HEK293T (cell line): ENCODE results near the gene SNX32.

Experiments
- CTCF ChIA-PET: fragments of 350-600 bp; formaldehyde crosslinking; extraction: SDS; loops from one replicate; lab custom pipeline; 2021; ENCODE audit warnings: antibody characterized with exemption, inconsistent platforms; lab: Yijun Ruan, JAX
- POLR2A ChIA-PET: fragments of 350-600 bp; formaldehyde crosslinking; extraction: SDS; loops from one replicate; lab custom pipeline; 2020; ENCODE audit warnings: antibody characterized with exemption, inconsistent platforms; lab: Yijun Ruan, JAX
- DNase-seq: peaks from one replicate; pipeline ENCODE4 v3.0.0; 2012; ENCODE audit warnings: mixed read lengths; ENCODE audit errors: extremely low spot score
- ARNT ChIP-seq: fragments of 450-650 bp; IDR thresholded peaks from 2 replicates; pipeline ENCODE4 v1.6.1; 2017; ENCODE audit warnings: mild to moderate bottlenecking
- BHLHE40 ChIP-seq: fragments of 450-650 bp; IDR thresholded peaks from 2 replicates; pipeline ENCODE4 v1.6.1; 2016; ENCODE audit warnings: mild to moderate bottlenecking, moderate library complexity, borderline replicate concordance
- CTBP1 ChIP-seq: fragments of 450-650 bp; IDR thresholded peaks from 2 replicates; pipeline ENCODE4 v1.6.1; 2016; ENCODE audit warnings: borderline replicate concordance
- ELF4 ChIP-seq: fragments of 450-650 bp; IDR thresholded peaks from 2 replicates; pipeline ENCODE4 v1.6.1; 2017; ENCODE audit warnings: antibody characterized with exemption
- FOXA1 ChIP-seq: fragments of 450-650 bp; IDR thresholded peaks from 2 replicates; pipeline ENCODE4 v1.6.1; 2016; ENCODE audit warnings: mild to moderate bottlenecking
- FOXK2 ChIP-seq: fragments of 450-650 bp; IDR thresholded peaks from 2 replicates; pipeline ENCODE4 v1.6.1; 2016; ENCODE audit warnings: mild to moderate bottlenecking
- FOXM1 ChIP-seq: fragments of 450-650 bp; IDR thresholded peaks from 2 replicates; pipeline ENCODE4 v1.6.1; 2017; ENCODE audit warnings: mild to moderate bottlenecking, borderline replicate concordance
- HDGF ChIP-seq: fragments of 450-650 bp; IDR thresholded peaks from 2 replicates; pipeline ENCODE4 v1.6.1; 2017; ENCODE audit warnings: antibody characterized with exemption, borderline replicate concordance
- L3MBTL2 ChIP-seq: fragments of 450-650 bp; conservative IDR thresholded peaks from 2 replicates; pipeline ENCODE4 v1.6.1; 2016; ENCODE audit warnings: mild to moderate bottlenecking
- LEF1 ChIP-seq: fragments of 450-650 bp; IDR thresholded peaks from 2 replicates; pipeline ENCODE4 v1.6.1; 2017; ENCODE audit warnings: mild to moderate bottlenecking, borderline replicate concordance
- NFRKB ChIP-seq: fragments of 450-650 bp; IDR thresholded peaks from 2 replicates; pipeline ENCODE4 v1.6.1; 2016; ENCODE audit warnings: mild to moderate bottlenecking, moderate library complexity
- SP1 ChIP-seq: fragments of 450-650 bp; IDR thresholded peaks from 2 replicates; pipeline ENCODE4 v1.6.1; 2017
- SUZ12 ChIP-seq: fragments of 450-650 bp; IDR thresholded peaks from 2 replicates; pipeline ENCODE4 v1.6.1; 2016; ENCODE audit warnings: mild to moderate bottlenecking
- TARDBP ChIP-seq: fragments of 450-650 bp; IDR thresholded peaks from 2 replicates; pipeline ENCODE4 v1.6.1; 2016
- ZNF384 ChIP-seq: fragments of 450-650 bp; IDR thresholded peaks from 2 replicates; pipeline ENCODE4 v1.6.1; 2016
- TF ChIP-seq, protein P1 (sequence below): fragments of 450-650 bp; IDR thresholded peaks from 2 replicates; pipeline ENCODE4 v1.6.1; 2016

The SNX32 gene

DNA sequence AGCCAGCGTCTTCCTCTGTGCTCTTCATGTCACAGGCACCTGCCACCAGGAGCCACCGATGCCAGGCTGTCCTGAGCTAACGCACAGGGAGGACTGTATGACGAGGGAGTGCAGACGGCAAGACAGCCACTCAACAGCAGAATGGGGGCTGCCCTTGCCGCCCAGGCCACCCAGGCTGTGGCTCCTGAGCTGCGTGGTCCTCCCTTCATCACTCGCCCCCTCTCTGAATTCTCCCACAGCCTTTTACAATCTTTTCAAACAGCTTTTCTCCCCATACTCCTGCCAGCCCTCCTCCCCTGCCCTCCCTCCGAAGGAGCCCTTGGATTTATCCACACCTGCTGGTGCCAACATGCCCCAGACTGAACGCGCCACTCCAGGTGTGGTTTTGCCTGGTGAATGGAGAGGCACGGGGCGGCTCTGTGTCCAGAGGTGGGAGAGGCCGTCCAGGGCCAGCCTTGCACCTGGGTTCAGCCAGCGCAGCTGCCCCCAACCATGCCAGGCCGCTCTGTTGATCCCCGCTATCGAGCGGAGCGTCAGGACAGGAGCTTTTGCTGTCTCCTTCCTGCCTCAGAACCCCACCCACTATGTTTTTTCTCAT, 24.9 kb upstream of the SNX32 start:
- CTCF ChIA-PET: interaction anchor here (0.9 to 3.6 kb wide), 2 partner anchors 10 to 29 kb away, joined by 3 to 10 read pairs; no protein-coding TSS in a partner anchor
- TF ChIP-seq ZNF384 (no peak), SUZ12 (no peak), TARDBP (no peak), L3MBTL2 (no peak), ARNT (no peak), FOXA1 (no peak), SP1 (no peak), BHLHE40 (no peak), FOXM1 (no peak), CTBP1 (no peak), LEF1 (no peak), NFRKB (no peak), ELF4 (no peak)
- TF ChIP-seq, protein P1, sequence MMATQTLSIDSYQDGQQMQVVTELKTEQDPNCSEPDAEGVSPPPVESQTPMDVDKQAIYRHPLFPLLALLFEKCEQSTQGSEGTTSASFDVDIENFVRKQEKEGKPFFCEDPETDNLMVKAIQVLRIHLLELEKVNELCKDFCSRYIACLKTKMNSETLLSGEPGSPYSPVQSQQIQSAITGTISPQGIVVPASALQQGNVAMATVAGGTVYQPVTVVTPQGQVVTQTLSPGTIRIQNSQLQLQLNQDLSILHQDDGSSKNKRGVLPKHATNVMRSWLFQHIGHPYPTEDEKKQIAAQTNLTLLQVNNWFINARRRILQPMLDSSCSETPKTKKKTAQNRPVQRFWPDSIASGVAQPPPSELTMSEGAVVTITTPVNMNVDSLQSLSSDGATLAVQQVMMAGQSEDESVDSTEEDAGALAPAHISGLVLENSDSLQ: no peak
- DNase-seq: no peak
- POLR2A ChIA-PET: interaction anchor here (0.7 to 1.5 kb wide), 3 partner anchors 10 to 243 kb away, joined by 3 to 6 read pairs (median 3); partner anchors contain the start of genes RELA and SF3B2

DNA sequence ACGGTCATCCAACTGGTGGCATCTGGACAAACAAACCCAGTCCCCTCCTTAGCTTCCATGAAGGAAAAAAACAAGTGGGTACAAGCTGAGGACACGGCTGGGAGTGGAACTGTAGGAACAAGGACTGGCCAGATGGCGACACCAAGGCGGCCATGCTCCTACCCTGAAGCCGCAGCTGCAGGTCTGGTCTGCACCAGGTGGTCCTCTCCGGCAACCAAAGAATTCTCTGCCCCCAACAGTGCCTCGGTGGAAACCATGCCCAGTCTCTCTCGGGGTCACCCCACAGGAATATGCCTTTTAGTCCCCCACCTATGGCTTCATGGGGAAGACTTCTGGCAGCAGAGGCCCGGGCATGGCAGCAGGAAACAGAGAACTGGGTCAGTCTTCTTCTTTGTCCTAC, 24.3 kb upstream of the SNX32 start:
- no peak for DNase-seq
- TF ChIP-seq TARDBP (no peak), CTBP1 (no peak), BHLHE40 (no peak), FOXK2 (no peak), FOXA1 (no peak), LEF1 (no peak), L3MBTL2 (no peak), ELF4 (no peak), HDGF (no peak), SP1 (no peak), ZNF384 (no peak), ARNT (no peak), SUZ12 (no peak), NFRKB (no peak), FOXM1 (no peak)
- TF ChIP-seq, protein P1: no peak
- ChIA-PET CTCF (interaction anchor here (0.6 to 3.6 kb wide), 2 partner anchors 30 to 189 kb away, joined by 3 to 10 read pairs; no protein-coding TSS in a partner anchor), POLR2A (interaction anchor here (1.1 kb wide), 1 partner anchor 242 kb away, joined by 3 read pairs; the partner anchor contains the start of gene SF3B2)

DNA sequence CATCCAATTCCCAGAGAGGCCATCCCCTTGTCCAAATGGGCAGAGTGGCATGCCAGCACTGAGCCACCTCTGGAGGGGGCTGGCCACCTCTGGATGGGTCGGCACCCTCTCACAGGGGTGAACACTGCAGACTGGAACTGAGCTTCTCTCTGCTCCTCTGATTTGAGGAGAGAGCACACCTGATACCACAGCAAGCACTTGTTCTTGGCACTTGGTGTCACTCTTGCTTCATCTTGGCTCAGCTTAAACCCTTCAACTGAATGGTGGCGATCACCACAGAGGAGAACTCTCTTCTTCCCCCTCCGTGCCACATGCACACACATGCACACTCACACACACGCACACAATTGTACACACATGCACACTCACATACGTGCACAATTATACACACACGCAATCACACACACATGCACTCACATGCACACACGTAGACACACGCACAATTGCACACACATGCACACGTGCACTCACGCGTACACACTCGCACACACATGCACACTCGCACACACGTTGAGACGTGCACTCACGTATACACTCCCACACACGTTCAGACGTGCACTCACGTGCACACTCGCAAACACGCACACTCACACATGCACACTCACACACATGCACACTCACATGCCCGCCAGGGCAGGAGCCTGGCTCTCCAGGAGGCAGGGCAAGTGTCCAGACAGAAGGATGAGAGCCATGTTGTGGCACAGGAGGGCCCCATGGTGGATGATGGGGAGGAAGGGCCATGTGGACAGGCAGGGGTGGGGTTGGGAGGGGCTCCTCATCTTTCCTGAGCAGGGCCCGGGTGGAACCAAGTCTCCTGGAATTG, 23.5 kb upstream of the SNX32 start:
- TF ChIP-seq TARDBP: peak; percentile 89
- no peak for TF ChIP-seq ZNF384
- TF ChIP-seq BHLHE40: no peak
- no peak for TF ChIP-seq FOXA1
- TF ChIP-seq, protein P1: no peak
- TF ChIP-seq ELF4: no peak
- no peak for TF ChIP-seq CTBP1
- ChIA-PET CTCF (interaction anchor here (0.6 to 3.6 kb wide), 2 partner anchors 30 to 189 kb away, joined by 3 to 10 read pairs; no protein-coding TSS in a partner anchor), POLR2A (interaction anchor here (1.1 kb wide), 1 partner anchor 242 kb away, joined by 3 read pairs; the partner anchor contains the start of gene SF3B2)
- no peak for DNase-seq

DNA sequence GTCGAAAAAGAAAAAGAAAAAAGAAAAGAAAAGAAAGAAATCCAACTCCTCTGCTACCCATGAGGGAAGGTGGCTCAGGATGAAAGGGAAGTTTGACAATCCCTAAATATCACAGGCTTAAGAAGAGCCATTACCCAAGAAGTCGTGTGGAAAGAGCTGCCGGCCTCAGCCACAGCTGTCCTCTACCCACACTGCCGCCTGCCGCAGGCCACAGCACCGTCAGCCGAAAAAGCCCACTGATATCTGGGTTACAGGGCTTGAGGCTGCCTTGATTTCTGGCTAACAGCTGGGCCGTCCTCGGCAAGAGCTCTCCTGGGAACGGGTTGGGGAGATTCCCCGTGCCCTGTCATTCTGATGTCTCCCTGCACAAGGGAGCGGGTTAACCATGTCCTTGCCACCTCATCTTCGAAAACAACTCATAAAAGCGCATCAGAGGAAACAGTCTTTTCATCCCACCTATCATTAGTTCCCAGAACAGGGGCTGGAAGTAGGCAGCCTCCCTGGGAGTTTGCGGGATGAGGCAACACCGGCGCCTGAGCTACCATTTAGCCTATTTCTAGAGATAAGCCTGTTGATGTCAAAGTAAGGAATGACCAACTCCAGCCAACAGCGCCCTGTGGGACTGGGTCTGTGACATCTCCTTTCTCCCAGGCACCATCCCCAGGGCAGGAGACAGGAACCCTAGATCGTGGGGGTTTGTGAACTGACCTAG, 21.8 kb upstream of the SNX32 start:
- ChIA-PET CTCF (interaction anchor here (1.7 kb wide), 1 partner anchor 100 kb away, joined by 8 read pairs; the partner anchor contains the start of gene KAT5), POLR2A (interaction anchor here (2.7 kb wide), 1 partner anchor 33 kb away, joined by 7 read pairs; no protein-coding TSS in a partner anchor)
- TF ChIP-seq NFRKB: no peak
- no peak for TF ChIP-seq SP1
- TF ChIP-seq ELF4: no peak
- no peak for TF ChIP-seq BHLHE40
- no peak for TF ChIP-seq FOXA1
- TF ChIP-seq, protein P1: no peak
- TF ChIP-seq FOXK2: no peak
- no peak for TF ChIP-seq FOXM1
- no peak for DNase-seq
